ENCODE results near the gene DRC7.

DRC7 gene

GRCh38 chr16:57679767-57680482 is 14.7 kb upstream of the DRC7 start:
- H3K36me3 ChIP-seq (ENCODE audit: control insufficient read depth, insufficient read depth, low read length), result no peaks in the 10 kb centered on the region
- peaks cover 26% of the 10 kb centered on the region for H3K4me1 ChIP-seq (ENCODE audit: control insufficient read depth, insufficient read depth, low read length)
- H3K27me3 ChIP-seq (ENCODE audit: control insufficient read depth, insufficient read depth, low read length), result no peaks in the 10 kb centered on the region
- H3K9me3 ChIP-seq (ENCODE audit: control insufficient read depth, insufficient read depth, low read depth, low read length), result no peaks in the 10 kb centered on the region
- no peak overlapping the region for H3K4me3 ChIP-seq (ENCODE audit: low read depth, low read length)
- no peak overlapping the region for H3K9ac ChIP-seq (ENCODE audit: low read length)
- H3K27ac ChIP-seq (ENCODE audit: low read depth, low read length), result no peak overlapping the region

GRCh38 chr16:57680842-57681375 is 13.7 kb upstream of the DRC7 start:
- peaks cover 20% of the 10 kb centered on the region for H3K4me1 ChIP-seq (ENCODE audit: control insufficient read depth, insufficient read depth, low read length)
- H3K9ac ChIP-seq (ENCODE audit: low read length), result no peak overlapping the region
- no peak overlapping the region for H3K4me3 ChIP-seq (ENCODE audit: low read depth, low read length)
- no peaks in the 10 kb centered on the region for H3K27me3 ChIP-seq (ENCODE audit: control insufficient read depth, insufficient read depth, low read length)
- H3K9me3 ChIP-seq (ENCODE audit: control insufficient read depth, insufficient read depth, low read depth, low read length), result no peaks in the 10 kb centered on the region
- no peak overlapping the region for H3K27ac ChIP-seq (ENCODE audit: low read depth, low read length)
- no peaks in the 10 kb centered on the region for H3K36me3 ChIP-seq (ENCODE audit: control insufficient read depth, insufficient read depth, low read length)

DNA sequence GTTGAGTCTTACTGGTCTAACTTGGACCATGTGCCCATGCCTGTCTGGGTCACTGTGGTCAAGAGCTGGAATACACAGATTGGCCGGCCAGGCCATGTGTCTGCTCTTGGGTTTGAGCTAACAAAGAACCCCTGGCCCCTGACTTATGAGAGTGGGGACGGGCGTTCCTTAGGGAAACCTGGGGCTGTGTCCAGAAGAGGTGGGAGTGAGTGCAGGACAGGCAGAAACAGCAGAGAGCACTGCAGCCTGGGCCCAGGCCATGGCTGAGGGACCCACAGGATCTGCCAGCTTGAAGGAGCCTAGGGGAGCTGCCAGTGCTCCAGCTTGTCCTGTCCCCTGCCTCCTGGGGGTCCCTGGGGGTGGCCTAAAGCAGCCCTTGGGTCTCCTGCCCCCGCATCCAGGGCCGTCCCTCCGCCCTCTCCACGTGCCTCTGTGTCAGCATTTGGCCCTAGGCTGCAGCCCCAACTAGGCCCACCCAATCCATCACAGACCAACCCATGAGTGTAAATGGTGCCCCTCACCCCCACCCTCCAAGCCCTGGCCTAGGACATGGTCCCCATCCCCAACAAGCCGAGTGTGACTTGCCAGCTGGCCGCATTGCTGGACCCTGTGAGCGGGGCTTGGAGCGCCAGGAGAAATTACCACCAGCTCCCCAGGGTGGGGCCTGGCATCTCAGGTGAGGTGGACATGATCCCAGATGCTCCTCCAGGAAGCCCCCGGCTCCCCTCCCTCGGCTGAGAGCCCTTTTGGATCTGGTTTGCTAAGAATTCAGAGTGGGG is 12.5 kb upstream of the DRC7 start:
- Histone ChIP-seq H3K9ac (ENCODE audit: low read length) (no peak overlapping the region), H3K36me3 (ENCODE audit: control insufficient read depth, insufficient read depth, low read length) (no peaks in the 10 kb centered on the region), H3K9me3 (ENCODE audit: control insufficient read depth, insufficient read depth, low read depth, low read length) (no peaks in the 10 kb centered on the region), H3K27ac (ENCODE audit: low read depth, low read length) (no peak overlapping the region), H3K27me3 (ENCODE audit: control insufficient read depth, insufficient read depth, low read length) (no peaks in the 10 kb centered on the region), H3K4me1 (ENCODE audit: control insufficient read depth, insufficient read depth, low read length) (peaks cover 9% of the 10 kb centered on the region; the same call in 1 of the 2 replicates), H3K4me3 (ENCODE audit: low read depth, low read length) (no peak overlapping the region)

GRCh38 chr16:57682809-57683635 is 11.6 kb upstream of the DRC7 start:
- Histone ChIP-seq H3K4me3 (ENCODE audit: low read depth, low read length) (no peak overlapping the region), H3K9ac (ENCODE audit: low read length) (no peak overlapping the region), H3K27me3 (ENCODE audit: control insufficient read depth, insufficient read depth, low read length) (no peaks in the 10 kb centered on the region), H3K4me1 (ENCODE audit: control insufficient read depth, insufficient read depth, low read length) (peaks cover 5% of the 10 kb centered on the region; the same call in 1 of the 2 replicates), H3K9me3 (ENCODE audit: control insufficient read depth, insufficient read depth, low read depth, low read length) (no peaks in the 10 kb centered on the region), H3K27ac (ENCODE audit: low read depth, low read length) (no peak overlapping the region), H3K36me3 (ENCODE audit: control insufficient read depth, insufficient read depth, low read length) (no peaks in the 10 kb centered on the region)

GRCh38 chr16:57683636-57684545 is 10.7 kb upstream of the DRC7 start:
- Histone ChIP-seq H3K9me3 (ENCODE audit: control insufficient read depth, insufficient read depth, low read depth, low read length) (no peaks in the 10 kb centered on the region), H3K4me1 (ENCODE audit: control insufficient read depth, insufficient read depth, low read length) (peaks cover 9% of the 10 kb centered on the region; the same call in 1 of the 2 replicates), H3K27me3 (ENCODE audit: control insufficient read depth, insufficient read depth, low read length) (no peaks in the 10 kb centered on the region), H3K9ac (ENCODE audit: low read length) (no peak overlapping the region), H3K27ac (ENCODE audit: low read depth, low read length) (no peak overlapping the region), H3K36me3 (ENCODE audit: control insufficient read depth, insufficient read depth, low read length) (no peaks in the 10 kb centered on the region), H3K4me3 (ENCODE audit: low read depth, low read length) (no peak overlapping the region)

GRCh38 chr16:57684626-57685358 is 9.8 kb upstream of the DRC7 start:
- H3K9ac ChIP-seq (ENCODE audit: low read length), result no peak overlapping the region
- H3K9me3 ChIP-seq (ENCODE audit: control insufficient read depth, insufficient read depth, low read depth, low read length), result no peaks in the 10 kb centered on the region
- H3K4me1 ChIP-seq (ENCODE audit: control insufficient read depth, insufficient read depth, low read length), result peaks cover 11% of the 10 kb centered on the region; the same call in 1 of the 2 replicates
- no peaks in the 10 kb centered on the region for H3K27me3 ChIP-seq (ENCODE audit: control insufficient read depth, insufficient read depth, low read length)
- H3K4me3 ChIP-seq (ENCODE audit: low read depth, low read length), result no peak overlapping the region
- no peaks in the 10 kb centered on the region for H3K36me3 ChIP-seq (ENCODE audit: control insufficient read depth, insufficient read depth, low read length)
- no peak overlapping the region for H3K27ac ChIP-seq (ENCODE audit: low read depth, low read length)

- no peak overlapping the region for H3K9ac ChIP-seq (ENCODE audit: low read length)
- no peaks in the 10 kb centered on the region for H3K36me3 ChIP-seq (ENCODE audit: control insufficient read depth, insufficient read depth, low read length)
- no peaks in the 10 kb centered on the region for H3K27me3 ChIP-seq (ENCODE audit: control insufficient read depth, insufficient read depth, low read length)
- H3K4me1 ChIP-seq (ENCODE audit: control insufficient read depth, insufficient read depth, low read length), result peaks cover 14% of the 10 kb centered on the region; the same call in 1 of the 2 replicates
- H3K9me3 ChIP-seq (ENCODE audit: control insufficient read depth, insufficient read depth, low read depth, low read length), result no peaks in the 10 kb centered on the region
- H3K4me3 ChIP-seq (ENCODE audit: low read depth, low read length), result no peak overlapping the region
- no peak overlapping the region for H3K27ac ChIP-seq (ENCODE audit: low read depth, low read length)
Measured at GRCh38 chr16:57685633-57686032, 9.0 kb upstream of the DRC7 start.

GRCh38 chr16:57686577-57686976 is 8.0 kb upstream of the DRC7 start:
- no peaks in the 10 kb centered on the region for H3K27me3 ChIP-seq (ENCODE audit: control insufficient read depth, insufficient read depth, low read length)
- H3K9ac ChIP-seq (ENCODE audit: low read length), result no peak overlapping the region
- no peaks in the 10 kb centered on the region for H3K9me3 ChIP-seq (ENCODE audit: control insufficient read depth, insufficient read depth, low read depth, low read length)
- H3K36me3 ChIP-seq (ENCODE audit: control insufficient read depth, insufficient read depth, low read length), result no peaks in the 10 kb centered on the region
- H3K4me3 ChIP-seq (ENCODE audit: low read depth, low read length), result no peak overlapping the region
- H3K27ac ChIP-seq (ENCODE audit: low read depth, low read length), result no peak overlapping the region
- peaks cover 14% of the 10 kb centered on the region; the same call in 1 of the 2 replicates for H3K4me1 ChIP-seq (ENCODE audit: control insufficient read depth, insufficient read depth, low read length)

- Histone ChIP-seq H3K9me3 (ENCODE audit: control insufficient read depth, insufficient read depth, low read depth, low read length) (no peaks in the 10 kb centered on the region), H3K27ac (ENCODE audit: low read depth, low read length) (no peak overlapping the region), H3K4me3 (ENCODE audit: low read depth, low read length) (no peak overlapping the region), H3K36me3 (ENCODE audit: control insufficient read depth, insufficient read depth, low read length) (no peaks in the 10 kb centered on the region), H3K4me1 (ENCODE audit: control insufficient read depth, insufficient read depth, low read length) (peaks cover 14% of the 10 kb centered on the region; the same call in 1 of the 2 replicates), H3K27me3 (ENCODE audit: control insufficient read depth, insufficient read depth, low read length) (no peaks in the 10 kb centered on the region), H3K9ac (ENCODE audit: low read length) (no peak overlapping the region)
Measured at GRCh38 chr16:57687363-57687929, 7.2 kb upstream of the DRC7 start.

All from HUES6 (cell line).